Neural crest cell (in vitro differentiated cells): ENCODE measurements around the gene TPRA1. TPM values are rescaled to one million over a fixed set of nuclear protein-coding genes. Genes with fewer than 3 reads are reported as not detected.

Experiments
- DNase-seq: peaks from one replicate; pipeline ENCODE4 v3.0.0; 2021; ENCODE audit warnings: low read depth, mixed read lengths, low spot score
- H3K27ac Mint-ChIP-seq: one replicate; pipeline ENCODE4 v1.8.0; 2021; ENCODE audit warnings: mild to moderate bottlenecking, mixed read lengths; ENCODE audit not compliant: unreplicated experiment
- H3K27me3 Mint-ChIP-seq: 2 replicates; pipeline ENCODE4 v1.8.0; 2021; ENCODE audit warnings: low read depth, mild to moderate bottlenecking, mixed read lengths
- H3K36me3 Mint-ChIP-seq: 2 replicates; pipeline ENCODE4 v1.8.0; 2021; ENCODE audit warnings: low read depth, mild to moderate bottlenecking, mixed read lengths
- H3K4me1 Mint-ChIP-seq: 2 replicates; pipeline ENCODE4 v1.8.0; 2021; ENCODE audit warnings: mixed read lengths
- H3K4me3 Mint-ChIP-seq: one replicate; pipeline ENCODE4 v1.8.0; 2021; ENCODE audit warnings: mild to moderate bottlenecking, mixed read lengths
- H3K9me3 Mint-ChIP-seq: 2 replicates; pipeline ENCODE4 v1.8.0; 2021; ENCODE audit warnings: mixed read lengths
- total RNA-seq: library from RNA; stranded (reverse); gene quantifications from 2 replicates; pipeline ENCODE4 v1.2.1, GENCODE V29; 2021
- TF ChIP-seq, protein P1 (sequence below): fragments of 200-600 bp; sonication (generic); conservative IDR thresholded peaks from 2 replicates; pipeline ENCODE4 v1.5.0; 2021; ENCODE audit warnings: antibody characterized with exemption, mild to moderate bottlenecking

The TPRA1 gene
- total RNA-seq, 1 donor from 2014 or later, result 27.2 TPM

DNA sequence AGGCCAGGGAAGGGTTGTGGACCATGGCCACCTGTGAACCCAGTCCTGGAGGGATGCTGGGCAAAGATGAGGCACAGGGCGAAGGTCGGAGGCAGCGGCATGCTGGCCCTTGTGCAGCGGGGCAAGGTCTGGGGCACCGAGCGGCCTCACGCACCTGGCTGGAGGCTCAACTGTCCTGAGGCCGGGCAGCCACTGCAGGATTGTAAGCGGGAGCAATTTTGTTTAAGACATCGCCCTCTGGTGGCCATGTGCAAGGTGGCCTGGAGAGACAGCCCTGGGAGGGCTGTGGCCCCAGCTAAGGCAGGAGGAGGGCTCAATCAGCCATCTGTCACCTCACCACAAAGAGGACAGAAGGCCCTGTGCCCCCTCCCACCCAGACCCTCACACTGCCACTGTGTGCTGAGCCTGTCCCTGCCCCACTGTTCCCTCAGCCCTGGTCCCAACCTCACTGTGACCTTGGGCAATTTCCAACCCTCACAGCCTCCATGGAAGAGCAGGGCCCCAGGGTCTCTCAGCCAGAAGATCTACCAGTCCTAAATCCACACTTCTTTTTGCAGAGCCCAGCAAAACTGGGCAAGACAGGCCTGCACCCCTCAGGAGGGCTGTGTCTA is 46.2 kb downstream of the TPRA1 start:
- TF ChIP-seq, protein P1, sequence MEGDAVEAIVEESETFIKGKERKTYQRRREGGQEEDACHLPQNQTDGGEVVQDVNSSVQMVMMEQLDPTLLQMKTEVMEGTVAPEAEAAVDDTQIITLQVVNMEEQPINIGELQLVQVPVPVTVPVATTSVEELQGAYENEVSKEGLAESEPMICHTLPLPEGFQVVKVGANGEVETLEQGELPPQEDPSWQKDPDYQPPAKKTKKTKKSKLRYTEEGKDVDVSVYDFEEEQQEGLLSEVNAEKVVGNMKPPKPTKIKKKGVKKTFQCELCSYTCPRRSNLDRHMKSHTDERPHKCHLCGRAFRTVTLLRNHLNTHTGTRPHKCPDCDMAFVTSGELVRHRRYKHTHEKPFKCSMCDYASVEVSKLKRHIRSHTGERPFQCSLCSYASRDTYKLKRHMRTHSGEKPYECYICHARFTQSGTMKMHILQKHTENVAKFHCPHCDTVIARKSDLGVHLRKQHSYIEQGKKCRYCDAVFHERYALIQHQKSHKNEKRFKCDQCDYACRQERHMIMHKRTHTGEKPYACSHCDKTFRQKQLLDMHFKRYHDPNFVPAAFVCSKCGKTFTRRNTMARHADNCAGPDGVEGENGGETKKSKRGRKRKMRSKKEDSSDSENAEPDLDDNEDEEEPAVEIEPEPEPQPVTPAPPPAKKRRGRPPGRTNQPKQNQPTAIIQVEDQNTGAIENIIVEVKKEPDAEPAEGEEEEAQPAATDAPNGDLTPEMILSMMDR, result peak; percentile 88
- Mint-ChIP-seq H3K27me3 (no peaks in the 10 kb centered on the region), H3K9me3 (no peaks in the 10 kb centered on the region), H3K27ac (no peak overlapping the region), H3K4me1 (peaks cover 25% of the 10 kb centered on the region), H3K4me3 (peak overlapping the region; percentile 68), H3K36me3 (no peaks in the 10 kb centered on the region)
- DNase-seq, result peak; percentile 86

DNA sequence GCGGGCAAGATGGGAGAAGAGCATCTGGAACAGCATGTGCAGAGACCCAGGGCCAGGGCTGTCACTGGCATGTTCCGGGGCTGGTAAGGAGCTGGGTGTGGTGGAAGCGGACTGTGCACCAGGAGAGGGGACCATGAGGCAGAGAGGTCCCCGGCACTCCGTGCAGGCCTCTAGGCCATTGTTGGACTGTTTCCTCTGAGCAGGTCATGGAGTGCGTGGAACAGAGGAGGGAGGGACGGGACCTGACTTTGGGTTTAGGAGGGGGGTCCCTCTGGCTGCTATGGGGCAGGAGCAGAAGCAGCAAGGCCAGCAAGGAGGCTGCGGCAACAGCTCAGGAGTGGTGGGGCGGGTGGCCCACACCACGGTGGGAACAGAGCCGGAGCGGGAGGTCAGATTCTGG is 47.1 kb downstream of the TPRA1 start:
- no peaks in the 10 kb centered on the region for H3K9me3 Mint-ChIP-seq
- peaks cover 25% of the 10 kb centered on the region for H3K4me1 Mint-ChIP-seq
- no peak overlapping the region for H3K4me3 Mint-ChIP-seq
- H3K36me3 Mint-ChIP-seq, result no peaks in the 10 kb centered on the region
- DNase-seq, result no peak
- H3K27me3 Mint-ChIP-seq, result no peaks in the 10 kb centered on the region
- no peak overlapping the region for H3K27ac Mint-ChIP-seq
- TF ChIP-seq, protein P1, result no peak

- TF ChIP-seq, protein P1, result no peak
Observed at GRCh38 chr3:127542441-127542952, 48.0 kb downstream of the TPRA1 start.

DNA sequence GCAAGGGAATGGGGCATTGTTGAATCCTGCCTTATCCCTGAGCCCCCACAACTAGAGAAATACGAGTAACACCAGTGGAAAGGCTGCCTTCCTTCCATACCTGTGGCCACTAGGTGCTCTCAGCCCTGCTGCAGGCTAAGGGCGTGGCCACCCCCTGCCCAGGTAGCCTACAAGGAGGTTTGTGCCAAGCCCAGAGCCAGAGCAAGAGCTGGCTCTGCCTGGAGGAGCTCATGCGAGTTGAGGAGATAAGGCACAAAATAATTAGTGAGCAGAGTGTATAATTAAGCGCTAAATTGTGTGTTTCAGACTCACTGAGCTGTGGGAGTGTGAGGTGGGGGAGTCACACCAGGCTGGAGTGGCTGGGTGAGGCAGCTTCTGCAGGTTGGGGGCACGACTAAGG is 49.2 kb downstream of the TPRA1 start:
- TF ChIP-seq, protein P1, result no peak
- DNase-seq, result no peak
- H3K4me1 Mint-ChIP-seq, result peaks cover 24% of the 10 kb centered on the region
- H3K27ac Mint-ChIP-seq, result no peak overlapping the region
- no peaks in the 10 kb centered on the region for H3K36me3 Mint-ChIP-seq
- H3K27me3 Mint-ChIP-seq, result no peaks in the 10 kb centered on the region
- H3K9me3 Mint-ChIP-seq, result no peaks in the 10 kb centered on the region
- no peak overlapping the region for H3K4me3 Mint-ChIP-seq

More at GRCh38 chr3:127542441-127542952, 48.0 kb downstream of the TPRA1 start:
- Mint-ChIP-seq H3K36me3 (no peaks in the 10 kb centered on the region), H3K27me3 (no peaks in the 10 kb centered on the region), H3K27ac (no peak overlapping the region), H3K4me3 (no peak overlapping the region), H3K4me1 (peaks cover 25% of the 10 kb centered on the region), H3K9me3 (no peaks in the 10 kb centered on the region)
- DNase-seq, result no peak

DNA sequence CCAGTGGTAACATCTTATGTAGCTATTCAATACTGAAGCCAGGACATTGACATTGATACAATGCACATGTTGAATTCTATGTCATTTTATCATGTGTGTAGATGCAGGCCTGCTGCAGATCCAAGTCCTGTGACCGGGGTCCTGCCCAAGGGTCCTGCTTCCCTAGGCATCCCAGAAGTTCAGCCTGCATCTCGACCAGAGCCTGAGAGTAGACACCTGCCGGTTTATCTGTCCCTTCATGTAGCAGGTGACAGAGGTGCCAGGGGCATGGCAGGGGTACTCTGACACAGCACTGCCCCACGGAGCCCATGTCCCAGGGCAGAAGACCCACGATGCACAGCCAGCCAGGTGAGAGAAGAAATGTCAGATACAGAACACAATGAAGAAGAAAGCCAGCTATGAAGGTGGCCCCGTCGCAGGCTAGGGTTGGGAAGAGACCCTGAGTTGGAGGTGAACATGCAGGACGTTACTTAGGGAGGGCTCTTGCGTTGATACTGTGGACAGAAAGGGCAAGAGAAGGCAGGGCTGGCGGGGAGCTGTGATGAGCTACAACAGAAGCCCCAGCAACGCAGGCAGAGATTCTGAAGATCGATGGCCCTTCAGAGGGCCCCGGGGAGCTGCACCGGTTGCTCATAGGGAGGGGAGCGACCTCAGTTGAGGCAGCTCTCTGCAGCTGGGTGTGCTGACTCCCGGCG is 51.0 kb downstream of the TPRA1 start:
- no peaks in the 10 kb centered on the region for H3K9me3 Mint-ChIP-seq
- H3K36me3 Mint-ChIP-seq, result no peaks in the 10 kb centered on the region
- no peaks in the 10 kb centered on the region for H3K27me3 Mint-ChIP-seq
- no peak for DNase-seq
- H3K4me1 Mint-ChIP-seq, result peaks cover 32% of the 10 kb centered on the region
- H3K27ac Mint-ChIP-seq, result no peak overlapping the region
- H3K4me3 Mint-ChIP-seq, result no peak overlapping the region
- TF ChIP-seq, protein P1, result no peak
